Adrenal gland (tissue), 5 donors: ENCODE data around the gene YPEL5.

Experiments used
- CTCF ChIP-seq, 6 experiments: fragments of 450-650 bp in 4 of 6; fragments of 200-600 bp in 2 of 6; sonication (generic) in 1 of 6; IDR thresholded peaks; 1 replicate in 5 of 6; 2 replicates in 1 of 6; pipeline versions ENCODE4 v1.5.1 to v1.8.0; 2016 to 2021; ENCODE audit warnings: antibody characterized with exemption in 6 of 6, mild to moderate bottlenecking in 2 of 6, moderate library complexity in 1 of 6
- POLR2A ChIP-seq, 2 donors: fragments of 450-650 bp; IDR thresholded peaks; one replicate each; pipeline ENCODE4 v1.6.1; 2017; ENCODE audit warnings: antibody characterized with exemption in 2 of 2, mild to moderate bottlenecking in 2 of 2, moderate library complexity in 1 of 2
- donor health status: DM: no; HTN: no; CAD: no.

GRCh38 chr2:30144260-30144659, 2.5 kb upstream of the YPEL5 start:
- TF ChIP-seq CTCF (IDR thresholded peaks at IDR 0.05): no peak
- no peak for TF ChIP-seq POLR2A (IDR thresholded peaks at IDR 0.05)
